HG02852 (cell line): ENCODE data around the gene ABI2.

Experiments used
- ATAC-seq: cut with Tn5 transposase; IDR thresholded peaks from one replicate; pipeline ENCODE4 v1.9.1; 2021; ENCODE audit warnings: mild to moderate bottlenecking, moderate library complexity; ENCODE audit not compliant: unreplicated experiment

The ABI2 gene

DNA sequence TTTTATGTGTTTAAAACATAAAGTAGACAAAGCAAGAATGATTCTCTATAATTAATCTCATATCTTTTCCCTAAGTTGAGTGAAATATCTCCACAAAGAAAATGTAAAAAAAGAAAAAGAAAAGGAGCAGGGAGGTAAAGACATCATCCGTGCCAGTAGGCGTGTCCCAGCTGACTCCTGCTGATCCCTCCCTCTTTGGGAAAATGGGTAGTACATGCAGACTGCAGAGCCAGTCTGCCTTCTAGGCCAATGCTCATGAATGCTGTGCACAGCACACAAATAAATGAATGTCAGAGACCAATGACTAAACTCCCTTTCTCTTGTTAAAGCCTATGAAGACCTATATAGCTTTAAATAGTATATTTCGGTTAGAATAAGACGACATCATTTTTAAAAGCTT lies 142.2 kb downstream of the ABI2 start:
- no peak for ATAC-seq

DNA sequence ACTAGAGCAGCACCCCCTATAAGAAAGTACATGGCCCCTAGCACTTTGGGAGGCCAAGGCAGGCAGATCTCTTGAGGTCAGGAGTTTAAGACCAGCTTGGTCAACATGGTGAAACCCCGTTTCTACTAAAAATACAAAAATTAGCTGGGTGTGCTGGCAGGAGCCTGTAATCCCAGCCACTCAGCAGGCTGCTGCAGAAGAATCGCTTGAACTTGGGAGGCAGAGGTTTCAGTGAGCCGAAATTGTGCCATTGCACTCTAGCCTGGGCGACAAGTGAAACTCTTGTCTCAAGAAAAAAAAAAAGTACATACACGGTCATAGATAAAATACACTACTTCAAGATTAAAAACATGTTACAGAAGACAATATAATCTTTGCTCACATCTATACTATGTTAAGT lies 143.1 kb downstream of the ABI2 start:
- no peak for ATAC-seq

DNA sequence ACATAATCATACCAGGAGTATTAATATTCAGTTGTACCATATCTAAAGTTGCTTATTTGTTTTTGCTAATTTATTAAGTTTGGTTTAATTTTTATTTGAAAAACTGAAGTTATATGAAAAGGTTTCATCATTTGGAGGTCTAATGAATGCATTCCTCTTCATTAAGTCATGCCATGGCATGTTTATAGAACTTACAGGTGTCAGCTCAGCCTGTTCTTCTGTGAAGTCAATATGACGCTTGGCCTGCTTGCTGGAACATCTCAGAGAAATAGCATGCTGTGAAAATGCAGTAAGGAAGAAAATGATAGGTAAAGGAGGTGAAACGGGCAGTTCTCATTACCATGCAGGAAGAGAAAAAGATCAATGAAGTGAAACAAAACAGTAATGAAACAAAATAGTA lies 148.7 kb downstream of the ABI2 start:
- ATAC-seq, result no peak

DNA sequence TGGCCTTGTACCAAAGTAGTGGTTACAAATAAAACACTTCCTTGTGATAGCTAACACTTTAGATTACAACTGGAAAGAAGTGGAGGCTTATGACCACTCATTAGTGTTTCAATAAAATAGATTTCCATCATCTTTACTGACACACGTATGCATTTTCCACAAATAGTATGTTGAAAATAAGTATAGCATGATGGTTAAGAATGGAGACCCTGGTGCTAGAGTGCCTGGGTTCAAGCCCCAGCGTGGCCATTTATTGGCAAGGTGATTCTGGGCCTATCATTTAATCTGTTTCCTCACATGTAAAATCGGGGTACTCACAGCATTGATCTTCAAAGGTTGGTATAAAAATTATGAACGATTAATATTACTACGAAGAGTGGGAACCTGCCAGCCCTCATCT lies 152.4 kb downstream of the ABI2 start:
- no peak for ATAC-seq

DNA sequence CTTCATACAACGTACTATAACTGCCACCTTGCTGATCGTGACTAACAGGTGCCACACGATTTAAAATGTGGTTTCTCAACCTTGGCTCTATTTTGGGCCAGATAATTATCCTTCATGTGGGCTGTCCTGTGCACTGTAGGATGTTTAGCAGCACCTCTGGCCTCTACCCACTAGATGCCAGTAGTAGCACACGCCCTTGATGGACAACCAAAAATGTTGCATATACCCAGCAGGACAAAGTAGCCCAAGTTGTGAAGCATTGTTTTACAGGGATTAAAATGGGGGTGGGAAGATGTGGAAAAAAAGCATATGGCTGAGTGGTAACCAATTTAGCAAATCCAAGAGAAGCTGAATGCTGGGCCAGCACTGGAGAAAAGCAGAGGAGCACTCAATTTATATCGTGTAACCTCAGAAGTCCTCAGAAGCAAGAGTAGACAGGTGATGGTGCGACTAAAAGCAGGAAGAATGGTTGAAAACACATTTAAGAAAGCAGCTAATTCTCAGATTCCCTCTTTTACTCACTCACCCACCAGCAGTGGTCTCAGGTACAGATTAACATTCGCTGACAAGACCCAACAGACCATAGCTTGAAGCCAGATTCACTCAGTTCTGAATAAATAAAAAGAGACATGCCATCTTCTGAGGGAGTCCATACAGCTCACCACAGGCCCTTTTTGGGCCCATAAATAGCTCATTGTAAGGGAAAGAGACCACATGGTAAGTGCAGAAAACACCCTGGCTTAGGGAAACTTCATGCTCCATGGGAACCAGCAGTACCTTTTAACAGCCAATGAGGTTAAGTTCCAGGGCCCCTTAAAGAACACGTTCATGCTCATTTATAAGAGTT lies 156.3 kb downstream of the ABI2 start:
- ATAC-seq, result peak; percentile 79

DNA sequence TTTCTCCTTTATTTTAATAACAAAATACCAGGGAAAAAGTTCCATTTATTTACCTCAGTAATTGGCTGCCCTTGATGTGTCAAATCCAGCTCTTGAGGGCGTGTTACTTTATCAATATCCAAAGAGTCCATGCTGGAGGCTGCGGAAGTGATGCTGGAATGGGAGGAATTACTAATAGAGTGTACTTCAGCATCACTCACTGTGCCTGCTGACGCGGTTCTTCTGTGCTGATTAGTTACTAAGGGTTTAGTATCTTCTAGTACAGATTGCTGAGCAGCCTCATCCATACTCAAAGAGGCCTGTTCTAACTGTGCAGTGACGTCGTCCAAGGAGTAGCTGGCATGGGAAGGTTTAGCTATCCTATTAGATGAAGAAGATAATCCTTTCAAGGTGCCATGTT lies 161.3 kb downstream of the ABI2 start:
- ATAC-seq, result no peak

DNA sequence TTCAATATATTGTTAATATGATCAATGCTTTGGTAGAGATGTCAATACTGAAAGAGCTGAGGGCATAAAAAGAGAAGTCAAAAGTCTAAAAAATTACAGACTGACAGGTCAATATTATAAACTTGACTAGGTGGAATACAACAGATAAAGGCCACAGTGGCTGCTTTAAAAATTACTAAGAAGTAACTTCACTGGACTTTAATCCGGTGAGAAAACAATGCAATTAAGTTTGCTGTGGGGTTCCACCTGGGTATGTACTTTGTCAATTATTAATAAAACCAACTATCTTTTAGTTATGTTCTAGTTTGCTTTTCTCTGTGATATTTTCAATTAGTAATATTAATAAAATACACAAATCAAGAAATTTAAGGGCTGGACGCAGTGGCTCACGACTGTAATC lies 162.2 kb downstream of the ABI2 start:
- ATAC-seq, result no peak

DNA sequence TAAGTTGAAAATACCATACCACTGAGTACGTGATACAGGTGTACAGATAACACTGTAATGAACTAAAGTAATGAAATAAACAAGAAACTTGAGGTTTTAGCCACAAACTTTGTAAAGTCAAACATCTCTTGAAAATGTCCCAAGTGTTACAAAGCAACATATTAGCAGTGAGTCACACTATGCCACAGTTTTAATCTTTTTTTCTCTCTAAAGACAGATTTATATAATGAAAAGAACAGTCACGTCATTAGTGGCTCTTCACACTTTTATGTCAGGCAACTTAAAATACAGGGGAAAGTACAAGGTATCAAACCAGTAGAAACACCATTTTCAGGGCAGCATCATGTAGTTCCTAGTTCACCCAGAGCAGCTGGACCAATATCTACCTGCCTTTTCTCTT lies 164.8 kb downstream of the ABI2 start:
- ATAC-seq, result no peak
